Caco-2 (cell line): ENCODE results near the gene TMEM266. TPM values are rescaled to one million over a fixed set of nuclear protein-coding genes. Genes with fewer than 3 reads are reported as not detected.

Experiments
- BruUV-seq: library from RNA; stranded (reverse); fragments of 400-500 nt; replicated peaks from 2 replicates; lab custom pipeline; 2021; lab: Mats Ljungman, UMichigan
- CTCF ChIA-PET: fragments of 300-600 bp; sonication (Branson Sonifier 250); formaldehyde crosslinking; loops from one replicate; lab custom pipeline; 2022; ENCODE audit warnings: antibody characterized with exemption; lab: Charles Lee
- POLR2A ChIA-PET: fragments of 300-600 bp; sonication (Branson Sonifier 250); formaldehyde crosslinking; loops from one replicate; lab custom pipeline; 2022; ENCODE audit warnings: antibody characterized with exemption; lab: Charles Lee
- DNase-seq, 2 experiments: peaks; one replicate each; pipeline versions ENCODE4 v3.0.0 to v3.0.0-alpha.2; 2020 to 2022
- H3K27me3 ChIP-seq: replicated peaks from 2 replicates; pipeline ENCODE4 v1.6.0; 2011; ENCODE audit warnings: low read length; ENCODE audit not compliant: control insufficient read depth, insufficient read depth
- H3K36me3 ChIP-seq: 2 replicates; pipeline ENCODE4 v1.5.1; 2011; ENCODE audit warnings: low read length; ENCODE audit not compliant: control insufficient read depth, insufficient read depth
- H3K4me1 ChIP-seq: fragments of 250-450 bp; sonication (Bioruptor Pico); 2 replicates; pipeline ENCODE4 v1.5.1; 2020; ENCODE audit warnings: mild to moderate bottlenecking
- H3K4me3 ChIP-seq: 2 replicates; pipeline ENCODE4 v1.5.1; 2011; ENCODE audit warnings: low read depth, mild to moderate bottlenecking, control low read depth, low read length
- H3K9me3 ChIP-seq: fragments of 250-450 bp; sonication (Bioruptor Pico); 2 replicates; pipeline ENCODE4 v1.5.1; 2020; ENCODE audit warnings: mild to moderate bottlenecking, moderate library complexity
- H3K27ac Mint-ChIP-seq: one replicate; pipeline ENCODE4 v1.8.0; 2022; ENCODE audit warnings: mixed read lengths; ENCODE audit not compliant: unreplicated experiment
- H3K27me3 Mint-ChIP-seq: one replicate; pipeline ENCODE4 v1.8.0; 2022; ENCODE audit warnings: mixed read lengths; ENCODE audit not compliant: insufficient read depth, unreplicated experiment
- H3K36me3 Mint-ChIP-seq: one replicate; pipeline ENCODE4 v1.8.0; 2022; ENCODE audit warnings: mild to moderate bottlenecking, mixed read lengths; ENCODE audit not compliant: insufficient read depth, unreplicated experiment
- H3K4me1 Mint-ChIP-seq: one replicate; pipeline ENCODE4 v1.8.0; 2022; ENCODE audit warnings: low read depth, mixed read lengths; ENCODE audit not compliant: unreplicated experiment
- H3K4me3 Mint-ChIP-seq: one replicate; pipeline ENCODE4 v1.8.0; 2022; ENCODE audit warnings: mild to moderate bottlenecking, moderate library complexity, mixed read lengths; ENCODE audit not compliant: unreplicated experiment
- H3K9me3 Mint-ChIP-seq: one replicate; pipeline ENCODE4 v1.8.0; 2022; ENCODE audit warnings: mixed read lengths; ENCODE audit not compliant: unreplicated experiment
- CTCF ChIP-seq, 2 experiments: fragments of 200-600 bp in 1 of 2; IDR thresholded peaks; 1 replicate in 1 of 2; 2 replicates in 1 of 2; pipeline versions ENCODE4 v1.5.1 to v1.8.0; 2011 to 2022; ENCODE audit warnings: antibody characterized with exemption in 1 of 2, control low read depth in 1 of 2, inconsistent platforms in 1 of 2, low read depth in 1 of 2, low read length in 1 of 2, mild to moderate bottlenecking in 1 of 2, moderate library complexity in 1 of 2; ENCODE audit not compliant: insufficient read depth in 1 of 2, severe bottlenecking in 1 of 2, unreplicated experiment in 1 of 2
- intact Hi-C: fragments of 100-400 bp; cut with micrococcal nuclease; formaldehyde crosslinking; loops from one replicate; pipeline ENCODE4 v1.10.0; 2022; ENCODE audit not compliant: unreplicated experiment
- total RNA-seq: library from RNA; stranded (reverse); gene quantifications from 2 replicates; pipeline ENCODE4 v1.2.3, GENCODE V29; 2022

Gene TMEM266
- total RNA-seq, 1 experiment from 2014 or later: 0.27 TPM

- H3K4me3 ChIP-seq: no peak overlapping the region
- no peaks in the 10 kb centered on the region for H3K9me3 ChIP-seq
- H3K27me3 Mint-ChIP-seq: no peaks in the 10 kb centered on the region
- H3K36me3 Mint-ChIP-seq: no peaks in the 10 kb centered on the region
- intact Hi-C loops: no loop called here
- BruUV-seq: no TSS peak
- no peak overlapping the region for H3K4me3 Mint-ChIP-seq
- H3K36me3 ChIP-seq: no peaks in the 10 kb centered on the region
- H3K9me3 Mint-ChIP-seq: no peaks in the 10 kb centered on the region
- ChIA-PET POLR2A (no interaction called here), CTCF (no interaction called here)
- no peak overlapping the region for H3K27ac Mint-ChIP-seq
- peaks cover 10% of the 10 kb centered on the region; the same call in 1 of the 2 replicates for H3K4me1 ChIP-seq
- H3K27me3 ChIP-seq: no peaks in the 10 kb centered on the region
- DNase-seq: no peak
- no peak for TF ChIP-seq CTCF (IDR thresholded peaks at IDR 0.05; ENCODE audit: insufficient read depth in 1 of 2, low read depth in 1 of 2, low read length in 1 of 2, severe bottlenecking in 1 of 2, unreplicated experiment in 1 of 2)
- no peaks in the 10 kb centered on the region for H3K4me1 Mint-ChIP-seq
These were observed 104.8 kb downstream of the TMEM266 start for GRCh38 chr15:76164602-76165001.

- intact Hi-C loops: no loop called here
- H3K36me3 ChIP-seq: no peaks in the 10 kb centered on the region
- Mint-ChIP-seq H3K9me3 (no peaks in the 10 kb centered on the region), H3K4me3 (no peak overlapping the region), H3K36me3 (no peaks in the 10 kb centered on the region), H3K27me3 (no peaks in the 10 kb centered on the region), H3K27ac (no peak overlapping the region), H3K4me1 (no peaks in the 10 kb centered on the region)
- TF ChIP-seq CTCF (IDR thresholded peaks at IDR 0.05; ENCODE audit: insufficient read depth in 1 of 2, low read depth in 1 of 2, low read length in 1 of 2, severe bottlenecking in 1 of 2, unreplicated experiment in 1 of 2): no peak
- no TSS peak for BruUV-seq
- CTCF ChIA-PET: no interaction called here
- no peaks in the 10 kb centered on the region for H3K9me3 ChIP-seq
- DNase-seq: no peak
- H3K4me1 ChIP-seq: peaks cover 10% of the 10 kb centered on the region; the same call in 1 of the 2 replicates
- H3K27me3 ChIP-seq: no peaks in the 10 kb centered on the region
- no peak overlapping the region for H3K4me3 ChIP-seq
- POLR2A ChIA-PET: no interaction called here
These were observed 106.2 kb downstream of the TMEM266 start for GRCh38 chr15:76165951-76166350.

- H3K36me3 ChIP-seq: no peaks in the 10 kb centered on the region
- H3K36me3 Mint-ChIP-seq: no peaks in the 10 kb centered on the region
- intact Hi-C loops: no loop called here
- DNase-seq: no peak
- peaks cover 5% of the 10 kb centered on the region; the same call in 1 of the 2 replicates for H3K4me1 ChIP-seq
- no peak overlapping the region for H3K4me3 Mint-ChIP-seq
- ChIA-PET CTCF (interaction anchor here (1.2 kb wide), 1 partner anchor 20 kb away, joined by 3 read pairs; no protein-coding TSS in a partner anchor), POLR2A (no interaction called here)
- no peaks in the 10 kb centered on the region for H3K4me1 Mint-ChIP-seq
- no TSS peak for BruUV-seq
- no peaks in the 10 kb centered on the region for H3K27me3 Mint-ChIP-seq
- no peaks in the 10 kb centered on the region for H3K9me3 ChIP-seq
- H3K27me3 ChIP-seq: no peaks in the 10 kb centered on the region
- TF ChIP-seq CTCF (IDR thresholded peaks at IDR 0.05; ENCODE audit: insufficient read depth in 1 of 2, low read depth in 1 of 2, low read length in 1 of 2, severe bottlenecking in 1 of 2, unreplicated experiment in 1 of 2): no peak
- no peak overlapping the region for H3K4me3 ChIP-seq
- H3K9me3 Mint-ChIP-seq: no peaks in the 10 kb centered on the region
- H3K27ac Mint-ChIP-seq: no peak overlapping the region
These were observed 108.6 kb downstream of the TMEM266 start for GRCh38 chr15:76168237-76168984.
